ENCODE measurements around the gene PPDPF.

GRCh38 chr20:63554361-63555278 is 34.1 kb downstream of the PPDPF start:
- TF ChIP-seq, protein P1, sequence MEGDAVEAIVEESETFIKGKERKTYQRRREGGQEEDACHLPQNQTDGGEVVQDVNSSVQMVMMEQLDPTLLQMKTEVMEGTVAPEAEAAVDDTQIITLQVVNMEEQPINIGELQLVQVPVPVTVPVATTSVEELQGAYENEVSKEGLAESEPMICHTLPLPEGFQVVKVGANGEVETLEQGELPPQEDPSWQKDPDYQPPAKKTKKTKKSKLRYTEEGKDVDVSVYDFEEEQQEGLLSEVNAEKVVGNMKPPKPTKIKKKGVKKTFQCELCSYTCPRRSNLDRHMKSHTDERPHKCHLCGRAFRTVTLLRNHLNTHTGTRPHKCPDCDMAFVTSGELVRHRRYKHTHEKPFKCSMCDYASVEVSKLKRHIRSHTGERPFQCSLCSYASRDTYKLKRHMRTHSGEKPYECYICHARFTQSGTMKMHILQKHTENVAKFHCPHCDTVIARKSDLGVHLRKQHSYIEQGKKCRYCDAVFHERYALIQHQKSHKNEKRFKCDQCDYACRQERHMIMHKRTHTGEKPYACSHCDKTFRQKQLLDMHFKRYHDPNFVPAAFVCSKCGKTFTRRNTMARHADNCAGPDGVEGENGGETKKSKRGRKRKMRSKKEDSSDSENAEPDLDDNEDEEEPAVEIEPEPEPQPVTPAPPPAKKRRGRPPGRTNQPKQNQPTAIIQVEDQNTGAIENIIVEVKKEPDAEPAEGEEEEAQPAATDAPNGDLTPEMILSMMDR (IDR thresholded peaks at IDR 0.05), result no peak
- TF ChIP-seq POLR2A (IDR thresholded peaks at IDR 0.05), result no peak
